GM21723 (cell line): ENCODE results near the gene PACRG.

Source experiments
- ATAC-seq: cut with Tn5 transposase; IDR thresholded peaks from one replicate; pipeline ENCODE4 v1.9.1; 2021; ENCODE audit warnings: mild to moderate bottlenecking, moderate library complexity; ENCODE audit not compliant: unreplicated experiment

The PACRG gene

GRCh38 chr6:163260111-163260895 lies 532.5 kb downstream of the PACRG start:
- no peak for ATAC-seq

- no peak for ATAC-seq
Observed at GRCh38 chr6:163260911-163261310, 533.1 kb downstream of the PACRG start.

GRCh38 chr6:163261361-163261760 lies 533.6 kb downstream of the PACRG start:
- no peak for ATAC-seq

- no peak for ATAC-seq
Observed at GRCh38 chr6:163262080-163262479, 534.3 kb downstream of the PACRG start.

DNA sequence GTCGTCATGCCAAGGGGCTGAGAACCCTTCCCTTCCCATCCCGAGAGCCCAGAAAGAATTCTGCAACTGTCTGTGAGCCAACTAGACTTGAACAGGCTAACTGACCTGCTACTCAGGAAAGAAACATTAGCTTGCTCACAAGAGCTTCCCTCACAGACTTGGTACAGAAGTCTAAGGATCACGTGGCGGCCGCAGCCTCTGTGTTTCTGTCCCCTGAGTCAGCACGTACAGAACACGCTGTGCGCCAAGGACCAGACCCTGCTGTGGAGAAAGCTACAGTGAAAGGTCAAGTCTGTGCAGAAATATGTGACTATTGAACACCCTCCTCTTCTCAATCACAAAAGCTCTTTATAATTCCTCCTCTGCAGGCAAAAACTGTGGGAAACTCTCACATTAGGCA lies 535.4 kb downstream of the PACRG start:
- no peak for ATAC-seq

DNA sequence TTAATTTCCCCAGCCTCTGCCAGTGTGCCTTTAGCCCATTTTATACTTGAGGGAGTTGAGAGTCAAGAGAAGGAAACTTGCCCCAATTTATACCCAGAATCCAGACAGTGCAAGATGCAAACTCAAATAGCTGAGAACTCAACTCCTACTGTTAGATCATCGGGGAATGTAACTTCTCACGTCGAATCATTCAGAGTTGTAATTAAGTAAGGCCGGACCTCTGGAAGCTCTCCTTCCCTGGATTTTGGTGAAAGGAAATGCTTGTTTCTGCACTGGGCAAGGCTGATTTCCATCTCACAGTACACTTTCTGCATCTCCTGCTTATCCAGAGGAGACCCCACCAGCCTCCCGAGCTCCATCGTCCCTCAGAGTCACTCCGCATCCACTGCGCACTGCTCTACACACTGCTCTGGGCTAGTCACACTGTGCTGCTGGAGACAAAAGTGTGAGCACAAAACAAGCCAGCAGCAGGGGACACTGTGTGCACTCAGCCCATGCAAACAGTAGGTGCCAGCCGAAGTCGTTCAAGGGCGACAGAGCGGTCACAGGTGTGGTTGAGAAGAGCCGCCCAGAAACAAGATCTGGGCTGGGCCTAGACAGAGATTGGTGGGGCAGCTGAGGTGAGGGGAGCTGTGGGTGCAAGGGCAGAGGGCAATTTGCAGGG lies 536.4 kb downstream of the PACRG start:
- ATAC-seq = no peak

DNA sequence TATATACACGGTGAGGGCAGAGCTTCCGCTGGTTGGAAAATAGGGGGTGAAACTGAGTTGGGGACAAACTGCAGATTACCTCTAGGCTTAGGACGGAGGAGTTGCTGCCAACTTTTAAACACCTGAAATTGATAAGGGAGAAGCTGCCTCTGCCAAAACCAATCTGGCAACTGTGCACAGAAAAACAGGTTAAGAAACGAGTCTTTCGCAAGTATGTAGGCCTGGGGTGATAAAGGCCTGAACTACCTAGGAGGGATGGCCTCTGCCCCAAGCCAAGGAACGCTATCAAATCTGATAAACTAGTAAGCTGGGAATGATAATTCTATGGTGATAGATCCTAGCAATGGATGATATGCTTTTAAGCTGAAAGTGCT lies 536.9 kb downstream of the PACRG start:
- ATAC-seq = no peak

DNA sequence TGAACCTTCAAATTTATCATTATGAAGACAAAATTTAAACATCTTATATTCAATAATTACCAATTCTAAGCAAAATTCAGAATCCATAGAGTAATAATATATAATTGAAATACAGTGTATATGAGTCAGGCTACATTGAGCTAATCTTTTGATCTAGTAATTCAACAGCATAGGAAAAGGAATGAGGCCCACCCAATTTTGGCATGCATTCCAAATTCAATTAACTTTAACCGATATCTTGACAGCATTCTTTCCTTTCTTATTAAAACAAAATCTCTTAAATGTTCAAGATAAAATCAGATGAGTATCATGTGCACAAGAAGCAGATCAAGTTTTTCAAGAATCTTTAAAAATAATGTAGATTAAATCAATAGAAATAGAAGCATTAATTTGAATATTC lies 553.9 kb downstream of the PACRG start:
- no peak for ATAC-seq

DNA sequence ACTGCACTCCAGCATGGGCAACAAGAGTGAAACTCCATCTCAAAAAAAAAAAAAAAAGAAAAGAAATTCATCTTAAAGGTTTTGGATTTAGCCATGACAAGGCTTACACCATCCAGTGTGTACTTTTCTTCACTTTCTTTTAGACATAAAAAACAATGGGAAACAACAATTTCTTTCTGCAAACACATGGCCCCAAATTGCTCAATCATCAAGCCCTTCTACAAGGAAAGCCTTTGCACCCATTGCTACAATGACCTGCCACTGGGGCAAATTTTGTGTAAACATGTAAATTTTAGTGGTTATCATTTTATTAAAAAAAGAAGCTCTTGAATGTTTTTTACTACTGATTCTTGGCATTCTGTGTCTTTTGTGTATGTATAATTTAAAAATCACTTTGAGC lies 554.9 kb downstream of the PACRG start:
- no peak for ATAC-seq

DNA sequence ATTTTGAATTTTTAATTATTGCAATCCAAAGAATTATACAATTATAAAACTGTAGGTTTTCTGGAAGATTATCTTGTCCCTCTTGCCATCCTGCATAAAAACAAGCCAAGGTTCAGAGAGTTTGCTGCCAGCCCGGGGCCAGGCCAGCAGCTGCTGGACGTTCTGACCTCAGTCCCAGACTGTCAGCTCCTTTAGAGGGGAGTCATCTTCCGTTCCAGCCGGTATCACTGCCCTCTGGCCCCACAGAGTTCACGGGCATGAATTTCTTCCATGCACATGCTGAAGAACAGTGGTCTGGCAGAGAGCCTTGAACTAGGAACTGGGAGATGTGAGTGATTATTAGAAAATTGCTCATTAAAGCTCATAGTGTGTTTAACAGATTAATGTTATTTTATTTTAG lies 556.4 kb downstream of the PACRG start:
- no peak for ATAC-seq

DNA sequence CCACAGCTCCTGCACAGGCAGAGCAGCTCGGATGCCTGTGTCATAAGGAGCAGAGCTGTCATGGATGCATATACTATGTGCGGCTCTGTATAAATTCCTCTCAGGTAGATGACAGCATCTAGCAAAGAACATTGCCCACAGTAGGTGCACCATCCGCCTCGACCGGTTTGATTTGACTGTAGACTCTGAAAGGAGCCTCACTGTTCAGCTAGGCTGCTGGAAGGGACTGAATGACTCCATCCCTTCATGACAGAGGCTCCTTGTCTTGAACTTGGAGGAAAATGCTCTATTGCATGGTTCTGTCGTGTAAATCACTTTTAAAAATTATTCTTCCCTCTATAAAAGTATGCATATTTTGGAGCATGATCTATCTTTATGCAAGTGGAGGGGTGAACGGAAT lies 557.9 kb downstream of the PACRG start:
- ATAC-seq = no peak

DNA sequence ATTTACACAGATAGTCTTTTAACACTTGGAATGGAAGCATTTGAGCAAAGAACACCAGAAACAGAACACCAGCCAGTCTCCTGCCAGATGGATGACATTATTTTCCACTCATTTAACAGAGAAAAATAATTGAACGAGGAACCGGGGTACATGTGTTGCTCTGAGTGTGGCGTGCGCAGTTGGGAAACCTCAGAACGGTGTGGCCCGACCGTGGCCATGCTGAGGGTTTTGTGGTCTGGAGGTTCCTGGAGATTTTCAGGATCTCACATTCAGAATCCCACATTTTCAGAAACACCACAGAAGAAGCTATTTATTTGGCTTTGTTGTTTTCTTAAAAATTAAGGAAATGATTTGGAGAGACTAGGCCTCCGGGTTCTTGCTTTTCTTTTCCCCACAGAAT lies 559.9 kb downstream of the PACRG start:
- no peak for ATAC-seq

DNA sequence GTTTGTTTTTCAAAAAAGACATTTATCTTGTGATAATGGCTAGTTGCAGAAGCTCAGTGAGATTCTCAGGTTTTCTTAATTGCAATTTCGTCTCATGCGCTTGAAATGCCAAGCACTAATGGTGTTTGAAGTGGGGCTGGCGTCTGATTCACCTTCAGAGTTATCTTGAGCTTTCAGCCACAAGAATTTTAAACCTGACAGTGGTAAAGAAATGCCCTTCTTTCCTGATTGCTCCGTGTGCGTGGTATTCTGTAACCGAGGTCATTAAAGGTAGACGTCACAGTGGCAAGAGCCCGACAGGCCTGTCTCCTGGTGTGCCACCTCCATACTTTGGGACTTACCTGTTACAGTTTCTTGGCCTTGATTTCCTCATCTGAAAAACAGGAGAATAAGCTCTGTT lies 560.3 kb downstream of the PACRG start:
- ATAC-seq = no peak

- no peak for ATAC-seq
Observed at GRCh38 chr6:163288915-163289314, 561.1 kb downstream of the PACRG start.

GRCh38 chr6:163289447-163289846 lies 561.7 kb downstream of the PACRG start:
- ATAC-seq = no peak

DNA sequence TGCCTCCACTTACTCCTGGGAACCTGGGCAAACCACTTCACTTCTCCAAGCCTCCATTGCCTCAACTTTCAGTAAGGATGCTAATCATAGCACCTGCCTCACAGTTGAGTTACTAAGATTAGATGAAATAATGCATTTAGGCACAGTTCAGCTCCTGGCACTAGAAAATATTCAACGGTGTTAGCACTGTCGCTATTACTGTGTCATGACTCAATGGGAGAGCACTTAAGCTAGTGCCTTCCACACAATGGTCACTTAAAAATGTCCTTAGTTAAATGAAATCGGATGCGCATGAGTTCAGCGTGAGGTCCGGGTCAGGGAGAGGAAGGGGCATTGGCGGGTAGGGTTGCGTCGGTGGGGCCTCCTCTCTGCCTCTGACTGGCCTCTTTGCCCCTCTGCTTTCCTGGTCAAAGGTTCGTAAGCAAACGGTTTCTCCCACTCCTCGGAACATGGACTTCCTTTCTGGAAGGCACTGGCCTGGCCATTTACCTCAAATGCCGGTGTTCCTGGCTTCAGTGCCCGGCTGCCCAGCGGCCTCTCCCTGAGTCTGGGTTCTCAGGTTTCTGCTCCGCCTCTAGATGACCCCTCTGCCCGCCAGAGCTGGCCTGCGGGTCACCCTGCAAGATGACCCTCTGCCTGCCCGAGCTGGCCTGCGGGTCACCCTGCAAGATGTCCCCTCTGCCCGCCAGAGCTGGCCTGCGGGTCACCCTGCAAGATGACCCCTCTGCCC lies 562.9 kb downstream of the PACRG start:
- no peak for ATAC-seq

DNA sequence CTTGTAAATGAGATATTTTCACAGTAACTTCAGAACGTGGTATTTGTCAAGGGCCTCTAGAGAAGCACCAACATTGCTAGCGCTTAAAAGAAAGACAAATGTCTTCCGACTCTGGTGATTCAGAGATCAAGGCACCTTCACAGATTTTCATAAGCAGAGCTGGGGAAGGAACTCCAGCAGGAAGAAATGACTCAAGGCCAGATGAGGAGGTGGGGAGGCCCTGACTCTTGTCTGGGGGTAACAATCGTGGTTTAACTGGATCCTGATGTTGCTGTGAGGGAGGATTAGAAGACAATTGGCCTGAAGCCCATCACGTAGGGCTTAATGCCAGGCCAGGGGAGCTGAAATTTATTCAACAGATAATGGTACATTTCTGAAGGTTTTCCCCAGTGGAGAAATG lies 563.8 kb downstream of the PACRG start:
- ATAC-seq = no peak

DNA sequence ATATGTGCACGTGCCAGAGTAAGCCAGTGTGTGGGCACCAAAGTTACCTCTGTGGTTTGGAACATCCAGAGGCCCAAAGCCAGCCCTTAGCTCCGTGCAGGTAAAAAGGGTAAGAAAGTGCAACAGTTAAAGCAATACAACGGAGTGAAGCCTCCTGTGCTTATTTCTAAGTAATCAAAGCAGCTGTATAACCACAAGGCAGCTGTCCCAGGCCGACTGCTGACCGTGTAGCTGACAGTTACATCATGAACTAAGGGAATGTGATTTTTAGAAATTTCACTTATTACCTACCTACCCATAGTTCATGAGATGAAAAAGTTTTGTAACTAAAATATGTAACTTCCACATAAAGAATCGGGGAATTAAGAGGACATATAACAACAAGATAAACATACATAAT lies 565.5 kb downstream of the PACRG start:
- no peak for ATAC-seq

DNA sequence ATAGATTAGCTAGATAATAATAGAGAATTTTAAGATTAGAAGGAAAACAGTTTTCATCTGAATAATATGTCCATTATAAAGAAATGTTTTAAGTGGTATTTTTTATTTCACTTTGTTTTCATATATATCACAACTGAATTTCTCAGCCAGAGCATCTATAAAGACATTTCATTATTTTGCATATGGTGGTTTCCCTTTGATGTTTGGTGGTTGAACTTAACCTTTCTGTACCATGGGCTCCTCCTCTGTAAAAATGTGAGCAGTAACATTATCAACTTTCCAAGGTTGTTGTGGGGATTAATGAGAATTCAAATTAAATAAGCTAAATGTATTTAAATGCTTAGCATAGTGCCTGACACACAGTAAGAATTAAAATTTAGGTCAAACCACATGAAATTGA lies 567.0 kb downstream of the PACRG start:
- no peak for ATAC-seq

DNA sequence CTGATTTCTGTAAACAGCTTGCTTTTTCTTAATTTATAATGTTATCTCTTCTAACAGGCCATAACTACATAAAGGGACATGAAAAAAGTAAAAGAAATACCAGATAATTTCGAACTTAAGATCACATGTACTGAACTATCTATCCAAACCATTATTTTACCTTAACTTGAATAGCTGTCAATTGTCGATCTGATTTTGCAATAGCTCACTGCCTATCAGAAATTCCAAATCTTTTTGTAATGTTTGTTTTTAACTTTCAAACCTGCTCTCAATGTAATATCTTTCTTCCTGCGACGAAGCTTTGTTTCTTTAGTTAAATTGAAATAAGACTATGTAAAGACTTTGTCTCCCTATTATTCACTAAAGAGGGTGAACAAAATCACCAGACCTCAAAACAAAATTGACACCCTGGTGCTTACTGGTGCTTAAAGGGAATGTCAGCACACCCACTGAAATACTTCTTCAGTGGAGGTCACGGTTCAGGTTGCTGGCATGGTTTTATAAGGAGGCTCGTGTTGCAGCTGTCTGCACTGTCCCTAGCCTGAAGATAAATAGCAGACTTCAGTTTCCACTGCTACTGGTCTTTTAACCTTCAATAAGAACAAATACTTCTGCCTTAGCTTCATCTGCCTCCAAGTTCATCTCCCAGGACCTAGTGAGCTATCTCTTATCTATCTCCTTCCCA lies 569.2 kb downstream of the PACRG start:
- ATAC-seq = no peak

DNA sequence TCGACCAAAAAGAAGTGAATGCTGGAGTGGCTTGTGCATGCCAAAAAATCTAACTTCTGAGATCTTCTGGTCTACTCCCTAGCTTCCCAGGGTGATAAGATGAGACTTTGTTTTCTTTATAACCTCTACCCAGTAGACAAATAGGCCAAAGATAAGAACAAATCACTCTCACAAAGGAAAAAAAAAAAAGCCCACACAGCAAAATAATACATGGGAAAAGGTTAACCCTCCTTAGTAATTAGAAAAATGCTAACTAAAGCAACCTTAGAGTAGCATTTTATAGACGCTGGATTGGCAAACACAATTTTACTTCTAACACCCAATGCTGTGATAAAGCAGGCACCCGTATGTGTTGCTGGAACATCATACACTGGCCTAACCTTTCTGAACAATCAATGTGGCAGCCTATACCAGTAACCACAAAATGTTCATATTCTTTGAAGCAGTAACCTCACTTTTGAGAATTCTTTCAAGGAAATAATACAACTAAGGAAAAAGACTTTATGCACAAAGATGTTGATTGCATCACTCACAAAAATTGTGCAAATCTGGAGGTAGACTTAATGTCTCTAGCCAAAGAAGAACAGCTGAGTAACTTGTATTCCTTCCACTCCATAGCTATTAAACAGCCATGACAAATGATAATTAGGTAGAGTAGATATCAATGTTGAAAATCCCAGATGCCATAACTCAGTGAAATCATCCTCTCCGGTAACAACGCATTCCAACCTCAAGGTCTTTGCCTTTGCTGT lies 570.5 kb downstream of the PACRG start:
- ATAC-seq = no peak
